ENCODE data around the gene LILRB1.
"Not testable (repeated sequence)": the region's sequence is repeated elsewhere in the genome, so short reads cannot be mapped to it uniquely, and the experiment has no call there.

The LILRB1 gene

GRCh38 chr19:54667217-54667616 lies 36.9 kb downstream of the LILRB1 start:
- no peak for DNase-seq

- no peak for DNase-seq
Measured at GRCh38 chr19:54668353-54668752, 38.1 kb downstream of the LILRB1 start.

- DNase-seq, result no peak
Measured at GRCh38 chr19:54670576-54671357, 40.5 kb downstream of the LILRB1 start.

- no peak for DNase-seq
Measured at GRCh38 chr19:54673222-54673621, 42.9 kb downstream of the LILRB1 start.

- no peak for DNase-seq
Measured at GRCh38 chr19:54674021-54674617, 43.8 kb downstream of the LILRB1 start.

GRCh38 chr19:54676210-54676834 lies 46.0 kb downstream of the LILRB1 start:
- not testable (repeated sequence) for DNase-seq

GRCh38 chr19:54677217-54677616 lies 46.9 kb downstream of the LILRB1 start:
- no peak for DNase-seq

- not testable (repeated sequence) for DNase-seq
Measured at GRCh38 chr19:54681596-54681995, 51.3 kb downstream of the LILRB1 start.

- DNase-seq, result no peak
Measured at GRCh38 chr19:54682306-54682856, 52.1 kb downstream of the LILRB1 start.

GRCh38 chr19:54684527-54684926 lies 54.2 kb downstream of the LILRB1 start:
- DNase-seq, result peak; percentile 60

Measured in right forelimb (tissue), 1 donor.